GM12875 (cell line): ENCODE results near the gene TBX15.

Experiments used
- H3K4me3 ChIP-seq: one replicate; pipeline ENCODE4 v1.5.1; 2011; ENCODE audit warnings: low read depth, low read length, control low read depth
- TF ChIP-seq, protein P1 (sequence below): IDR thresholded peaks from 2 replicates; pipeline ENCODE4 v1.5.1; 2011; ENCODE audit warnings: low read depth, mild to moderate bottlenecking, control low read depth, inconsistent platforms, low read length, moderate library complexity, borderline replicate concordance; ENCODE audit not compliant: insufficient read depth

The TBX15 gene

DNA sequence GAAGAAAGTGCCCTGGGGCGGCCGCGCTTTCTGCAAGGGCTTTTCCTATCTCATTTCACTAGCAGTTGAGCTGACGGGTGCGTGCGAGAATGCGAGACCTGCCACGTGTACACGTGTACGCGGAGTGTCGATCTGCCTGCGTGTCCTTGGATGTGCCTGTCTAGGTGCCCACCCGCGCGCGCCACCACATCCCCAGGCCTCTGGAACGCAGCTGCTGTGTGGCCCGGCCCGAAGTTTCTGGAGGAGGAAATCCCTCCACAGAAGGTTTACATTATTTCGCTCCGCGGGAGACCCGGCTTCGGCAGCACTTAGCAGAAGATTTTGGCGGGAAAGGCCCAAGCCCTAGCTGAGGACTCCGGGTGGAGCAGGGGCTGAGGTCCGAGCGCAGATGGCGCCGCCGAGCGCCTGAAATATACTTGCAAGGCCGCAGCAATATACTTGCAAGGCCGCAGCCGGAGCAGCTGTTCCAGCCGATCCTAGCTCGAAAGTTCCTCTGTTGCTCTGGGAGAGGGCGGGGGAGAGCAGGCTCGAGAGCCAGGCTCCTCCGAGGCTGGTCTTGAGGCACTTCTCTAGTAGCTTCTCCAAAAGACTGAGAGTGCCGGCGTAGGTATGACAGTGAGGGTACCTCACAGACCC, 3.9 kb downstream of the TBX15 start:
- H3K4me3 ChIP-seq: no peak overlapping the region
- TF ChIP-seq, protein P1, sequence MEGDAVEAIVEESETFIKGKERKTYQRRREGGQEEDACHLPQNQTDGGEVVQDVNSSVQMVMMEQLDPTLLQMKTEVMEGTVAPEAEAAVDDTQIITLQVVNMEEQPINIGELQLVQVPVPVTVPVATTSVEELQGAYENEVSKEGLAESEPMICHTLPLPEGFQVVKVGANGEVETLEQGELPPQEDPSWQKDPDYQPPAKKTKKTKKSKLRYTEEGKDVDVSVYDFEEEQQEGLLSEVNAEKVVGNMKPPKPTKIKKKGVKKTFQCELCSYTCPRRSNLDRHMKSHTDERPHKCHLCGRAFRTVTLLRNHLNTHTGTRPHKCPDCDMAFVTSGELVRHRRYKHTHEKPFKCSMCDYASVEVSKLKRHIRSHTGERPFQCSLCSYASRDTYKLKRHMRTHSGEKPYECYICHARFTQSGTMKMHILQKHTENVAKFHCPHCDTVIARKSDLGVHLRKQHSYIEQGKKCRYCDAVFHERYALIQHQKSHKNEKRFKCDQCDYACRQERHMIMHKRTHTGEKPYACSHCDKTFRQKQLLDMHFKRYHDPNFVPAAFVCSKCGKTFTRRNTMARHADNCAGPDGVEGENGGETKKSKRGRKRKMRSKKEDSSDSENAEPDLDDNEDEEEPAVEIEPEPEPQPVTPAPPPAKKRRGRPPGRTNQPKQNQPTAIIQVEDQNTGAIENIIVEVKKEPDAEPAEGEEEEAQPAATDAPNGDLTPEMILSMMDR: no peak

DNA sequence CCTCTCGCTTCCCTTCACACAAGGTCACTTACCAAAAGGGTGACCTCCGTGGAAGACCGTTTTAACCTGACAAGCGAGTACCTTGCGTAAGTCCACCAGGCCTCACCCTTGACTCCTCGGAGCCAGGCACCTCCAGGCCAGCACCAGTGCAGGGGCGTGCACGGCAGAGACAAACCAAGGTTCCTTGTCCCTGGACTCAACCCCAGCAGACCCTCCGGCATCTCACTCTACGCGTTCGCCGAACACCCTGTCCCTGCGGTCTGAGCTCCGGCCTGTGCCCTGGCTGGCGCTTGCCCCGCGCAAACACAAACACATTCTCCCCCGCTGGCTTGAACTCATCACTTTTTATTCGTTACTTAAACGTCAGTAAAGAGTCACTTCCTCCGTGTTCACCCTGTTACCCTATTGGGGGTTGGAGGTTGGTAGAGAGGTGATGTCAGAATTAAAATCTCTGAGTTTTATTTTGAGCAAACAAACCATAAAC, 4.5 kb downstream of the TBX15 start:
- TF ChIP-seq, protein P1: no peak
- no peak overlapping the region for H3K4me3 ChIP-seq

DNA sequence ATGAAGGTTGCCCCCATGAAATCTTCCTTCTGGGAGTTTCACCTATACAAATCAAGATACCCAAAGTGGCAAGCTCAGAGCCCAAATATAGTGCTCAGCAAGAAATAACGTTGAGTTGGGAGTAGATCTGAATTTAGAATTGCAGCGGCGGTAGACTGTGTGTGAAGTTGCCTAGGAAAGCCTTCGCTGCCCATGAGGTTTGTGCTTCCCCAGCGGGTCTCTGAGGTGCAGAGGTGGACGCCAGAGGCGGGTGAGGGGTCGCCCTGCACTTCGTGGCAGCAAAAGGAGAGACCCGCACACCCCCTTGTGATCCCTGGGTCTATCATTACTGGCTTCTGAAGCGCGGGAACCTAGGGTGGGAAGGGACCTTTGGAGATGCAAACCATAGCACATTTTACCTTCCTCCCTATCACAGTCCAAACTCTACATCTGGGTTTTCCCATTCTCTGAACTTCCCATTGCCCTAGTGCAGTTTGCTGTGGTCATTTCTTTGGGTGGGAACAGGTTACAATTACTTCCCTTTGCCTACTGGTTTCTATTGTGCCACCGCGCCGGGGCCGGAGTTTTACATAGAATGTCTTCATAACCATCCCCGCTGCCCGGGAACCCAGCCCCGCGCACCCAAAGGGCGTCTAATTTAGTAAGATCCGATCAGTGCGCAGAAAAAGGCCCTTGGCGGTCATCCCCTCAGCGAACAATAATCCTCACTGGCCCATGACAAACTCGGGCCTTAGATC, 5.2 kb downstream of the TBX15 start:
- TF ChIP-seq, protein P1: no peak
- H3K4me3 ChIP-seq: no peak overlapping the region

DNA sequence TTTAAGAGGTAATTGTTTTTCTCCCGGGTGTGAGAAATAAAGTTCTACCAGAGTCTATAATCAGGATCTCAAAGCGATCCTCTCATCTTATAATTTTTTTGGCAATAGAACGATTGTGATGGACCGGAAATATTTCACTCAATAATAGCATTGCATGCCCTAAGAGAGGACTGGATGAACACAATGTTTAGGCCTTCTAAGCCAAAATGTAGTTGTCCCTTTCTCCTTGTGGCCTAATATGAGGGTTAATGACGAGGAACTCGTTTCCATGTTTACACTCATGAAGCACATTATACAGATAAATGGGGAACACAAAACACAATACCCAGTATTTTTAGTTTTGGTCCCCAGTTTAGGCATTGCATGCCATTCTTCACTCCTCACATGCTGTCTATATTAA, 5.9 kb downstream of the TBX15 start:
- no peak overlapping the region for H3K4me3 ChIP-seq
- TF ChIP-seq, protein P1: no peak

DNA sequence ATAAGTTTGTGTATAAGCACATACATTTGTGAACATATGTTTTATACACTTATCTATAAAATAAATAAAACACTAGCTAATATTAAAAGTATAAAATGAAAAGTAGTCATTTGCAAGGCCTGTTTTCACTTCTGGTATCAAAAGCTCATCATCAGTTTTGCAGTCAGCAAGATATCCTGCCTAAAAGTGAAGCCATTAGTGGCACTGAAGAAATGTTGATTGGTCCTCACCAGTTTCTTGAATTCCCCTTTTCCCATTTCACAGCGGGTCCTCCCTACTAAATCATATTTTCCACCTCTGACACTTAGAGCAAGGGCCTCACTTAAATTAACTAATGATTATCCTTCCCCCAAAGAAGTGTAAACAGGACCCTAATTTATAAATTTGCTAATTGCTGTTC, 6.7 kb downstream of the TBX15 start:
- TF ChIP-seq, protein P1: no peak
- no peak overlapping the region for H3K4me3 ChIP-seq

DNA sequence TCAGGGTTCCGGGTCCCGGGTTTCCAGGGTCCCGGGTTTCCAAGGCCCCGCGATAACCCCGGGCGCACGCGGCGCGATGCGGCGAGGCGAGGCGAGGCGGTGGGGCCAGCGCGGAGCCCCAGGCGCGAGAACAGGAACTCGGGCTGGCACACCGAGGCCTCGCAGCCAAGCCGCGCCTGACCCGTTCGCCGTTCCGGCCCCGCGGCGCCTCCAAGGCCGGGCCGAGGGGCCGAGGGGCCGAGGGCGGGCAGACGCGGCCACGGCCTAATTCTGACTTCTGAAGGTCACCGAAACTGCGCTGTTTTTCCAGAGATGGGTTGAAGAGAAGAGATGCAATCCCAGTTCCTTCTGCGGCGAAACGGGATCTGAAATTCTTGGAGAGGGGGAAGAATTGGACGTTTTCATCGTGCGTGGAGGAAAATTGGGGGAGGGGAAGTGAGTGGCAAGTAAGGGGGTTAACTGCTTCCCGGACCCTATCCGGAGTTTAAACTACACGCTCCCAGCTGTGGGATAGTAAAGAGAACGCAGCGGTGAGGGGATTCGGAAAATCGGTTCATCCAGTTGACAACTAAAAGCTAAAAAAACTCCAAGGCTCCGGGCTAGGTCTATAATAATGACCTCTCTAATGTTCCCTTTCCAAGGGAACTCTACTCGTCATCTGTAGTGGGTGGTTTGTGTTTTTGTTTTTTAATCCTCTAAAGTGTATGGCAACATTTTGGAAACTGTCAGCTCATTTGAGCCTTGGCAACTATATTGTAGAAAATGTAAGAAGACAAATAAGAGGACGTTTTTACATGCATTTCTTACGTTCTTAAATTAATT, 8.2 kb downstream of the TBX15 start:
- TF ChIP-seq, protein P1: no peak
- no peak overlapping the region for H3K4me3 ChIP-seq
